Stimulated activated CD8-positive, alpha-beta memory T cell treated with anti-CD3 and anti-CD28 coated beads, Interleukin-4, amount 100 ng/mL, for 1 hour (primary cell): ENCODE results near the gene DEGS1.
"Not testable (repeated sequence)": the region's sequence is repeated elsewhere in the genome, so short reads cannot be mapped to it uniquely, and the experiment has no call there.

Experiments used
- DNase-seq, 2 donors: peaks; one replicate each; pipeline ENCODE4 v3.0.0-alpha.2; 2020; ENCODE audit warnings: low read depth in 2 of 2, low spot score in 1 of 2

DEGS1 gene

DNA sequence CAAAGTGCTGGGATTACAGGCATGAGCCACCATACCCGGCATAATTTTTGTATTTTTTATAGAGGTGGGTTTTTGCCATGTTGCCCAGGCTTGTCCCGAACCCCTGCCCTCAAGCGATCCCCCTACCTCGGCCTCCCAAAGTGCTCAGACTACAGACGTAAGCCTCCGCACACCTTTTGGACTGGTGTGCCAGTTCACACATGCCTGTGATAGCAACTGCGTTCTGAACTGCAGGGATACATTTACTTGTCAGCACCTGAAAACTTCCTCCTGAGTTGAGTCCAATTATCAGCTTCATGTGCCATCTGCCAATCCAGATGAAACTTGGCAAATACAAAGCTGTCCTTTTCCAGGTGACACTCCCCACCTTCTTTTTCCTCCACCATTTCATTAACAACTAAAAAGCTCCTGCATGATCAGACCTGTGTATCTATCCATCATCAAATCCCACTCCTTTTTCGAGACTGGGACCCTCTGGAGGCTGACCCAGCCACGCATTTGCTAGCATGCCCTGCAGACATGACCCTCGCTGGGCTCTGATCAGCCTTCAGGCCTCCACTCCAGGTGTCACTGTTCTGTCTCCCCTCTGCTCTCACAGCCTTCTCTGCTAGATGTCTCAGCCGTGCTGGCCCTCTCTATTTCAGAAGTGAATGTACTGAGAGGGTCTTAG is 2.1 kb upstream of the DEGS1 start:
- no peak for DNase-seq

DNA sequence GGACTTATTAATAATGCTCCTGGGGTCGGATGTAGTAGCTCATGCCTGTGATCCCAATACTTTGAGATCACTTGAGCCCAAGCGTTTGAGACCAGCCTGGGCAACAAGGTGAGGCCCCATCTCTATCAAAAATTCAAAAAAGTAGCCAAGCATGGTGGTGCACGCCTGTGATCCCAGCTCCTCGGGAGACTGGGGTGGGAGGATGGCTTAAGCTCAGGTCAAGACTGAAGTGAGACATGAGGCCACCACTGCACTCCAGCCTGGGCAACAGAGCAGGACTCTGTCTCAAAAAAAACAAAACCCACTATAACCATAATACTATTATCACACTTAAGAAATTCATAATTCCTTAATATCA is 1.6 kb upstream of the DEGS1 start:
- DNase-seq: no peak

DNA sequence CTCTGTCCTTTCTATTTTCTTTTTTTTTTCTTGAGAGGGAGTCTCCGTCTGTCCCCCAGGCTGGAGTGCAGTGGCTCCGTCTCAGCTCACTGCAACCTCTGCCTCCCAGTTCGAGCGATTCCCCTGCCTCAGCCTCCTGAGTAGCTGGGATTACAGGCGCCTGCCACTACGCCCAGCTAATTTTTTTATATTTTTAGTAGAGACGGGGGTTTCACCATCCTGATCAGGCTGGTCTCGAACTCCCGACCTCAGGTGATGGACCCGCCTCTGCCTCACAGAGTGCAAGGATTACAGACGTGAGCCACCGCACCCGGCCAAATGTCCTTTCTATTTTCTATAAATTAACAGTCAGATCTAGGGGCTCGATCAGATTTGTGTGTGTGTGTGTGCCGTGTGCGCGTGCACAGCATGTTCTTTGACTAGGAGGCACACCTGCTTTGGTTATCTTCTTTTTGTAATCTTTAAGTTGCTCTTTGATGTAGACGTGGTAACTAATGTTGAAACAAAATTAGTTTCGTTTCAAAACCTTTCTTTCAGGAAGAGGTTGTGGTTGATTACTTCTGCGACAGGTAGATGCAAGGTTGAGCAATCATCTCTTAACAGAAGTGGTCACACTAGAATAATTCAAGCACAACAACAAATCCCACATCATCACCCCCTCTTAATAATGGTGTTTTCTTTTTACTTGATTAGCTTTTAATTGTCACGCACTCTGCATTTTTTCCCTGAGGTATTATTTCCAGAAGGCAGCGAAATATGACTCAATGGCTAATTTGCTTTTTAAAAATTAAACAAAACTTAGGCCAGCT is 779 bp upstream of the DEGS1 start:
- no peak for DNase-seq

GRCh38 chr1:224183591-224184312 is 712 bp downstream of the DEGS1 start:
- DNase-seq: peak in 1 of 2 donors; percentile 27

- no peak for DNase-seq
Measured at GRCh38 chr1:224185208-224185607, 2.2 kb downstream of the DEGS1 start.

- DNase-seq: no peak
Measured at GRCh38 chr1:224188286-224188685, 5.2 kb downstream of the DEGS1 start.

- no peak for DNase-seq
Measured at GRCh38 chr1:224189561-224189960, 6.5 kb downstream of the DEGS1 start.

- DNase-seq: no peak
Measured at GRCh38 chr1:224192082-224192788, 9.2 kb downstream of the DEGS1 start.

DNA sequence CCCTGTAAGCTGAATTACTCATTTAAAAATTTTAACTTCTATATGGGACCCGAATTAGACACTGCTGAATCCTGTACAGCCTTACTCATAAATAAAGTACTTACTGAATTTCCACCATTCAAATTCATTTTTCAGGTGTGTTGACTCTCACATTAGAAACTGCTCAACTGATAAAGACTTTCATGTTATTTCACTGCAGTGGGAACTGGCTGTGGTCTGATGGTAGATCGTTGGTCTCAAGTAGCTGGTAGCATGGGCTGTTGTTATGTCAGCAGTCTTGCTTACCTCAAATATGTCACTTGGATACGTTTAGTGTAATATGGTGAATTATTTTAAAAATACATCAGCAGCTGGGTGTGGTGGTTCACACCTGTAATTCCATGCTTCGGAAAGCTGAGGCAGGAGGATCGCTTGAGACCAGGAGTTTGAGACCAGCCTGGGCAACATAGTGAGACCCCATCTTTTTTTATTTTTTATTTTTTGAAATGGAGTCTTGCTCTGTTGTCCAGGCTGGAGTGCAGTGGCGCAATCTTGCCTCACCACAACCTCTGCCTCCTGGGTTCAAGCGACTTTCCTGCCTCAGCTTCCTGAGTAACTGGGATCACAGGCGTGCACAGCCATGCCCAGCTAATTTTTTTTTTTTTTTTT is 10.4 kb downstream of the DEGS1 start:
- DNase-seq: no peak

GRCh38 chr1:224196813-224197600 is 14.0 kb downstream of the DEGS1 start:
- DNase-seq: no peak

GRCh38 chr1:224198572-224198971 is 15.5 kb downstream of the DEGS1 start:
- DNase-seq: no peak

GRCh38 chr1:224199679-224200078 is 16.6 kb downstream of the DEGS1 start:
- no peak for DNase-seq

DNA sequence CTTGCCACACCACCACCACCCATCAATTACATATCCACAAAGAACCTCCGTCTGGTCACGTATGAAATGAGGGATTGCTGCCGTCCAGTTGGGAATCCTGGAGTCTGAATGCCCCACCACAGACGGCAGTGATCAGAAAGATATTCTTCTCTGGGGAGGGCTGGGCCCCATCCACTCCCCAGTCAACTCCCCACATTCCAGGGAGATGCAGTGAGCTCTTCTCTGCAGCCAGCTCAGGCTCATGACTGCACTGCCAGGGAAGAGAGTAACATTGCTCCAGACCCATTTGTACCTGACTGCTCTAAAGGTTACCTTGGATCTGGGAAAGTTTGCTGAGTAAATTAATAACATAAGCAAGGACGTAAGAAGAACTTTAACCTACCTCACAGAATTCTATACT is 18.3 kb downstream of the DEGS1 start:
- DNase-seq: no peak

GRCh38 chr1:224201853-224202252 is 18.8 kb downstream of the DEGS1 start:
- no peak for DNase-seq

DNA sequence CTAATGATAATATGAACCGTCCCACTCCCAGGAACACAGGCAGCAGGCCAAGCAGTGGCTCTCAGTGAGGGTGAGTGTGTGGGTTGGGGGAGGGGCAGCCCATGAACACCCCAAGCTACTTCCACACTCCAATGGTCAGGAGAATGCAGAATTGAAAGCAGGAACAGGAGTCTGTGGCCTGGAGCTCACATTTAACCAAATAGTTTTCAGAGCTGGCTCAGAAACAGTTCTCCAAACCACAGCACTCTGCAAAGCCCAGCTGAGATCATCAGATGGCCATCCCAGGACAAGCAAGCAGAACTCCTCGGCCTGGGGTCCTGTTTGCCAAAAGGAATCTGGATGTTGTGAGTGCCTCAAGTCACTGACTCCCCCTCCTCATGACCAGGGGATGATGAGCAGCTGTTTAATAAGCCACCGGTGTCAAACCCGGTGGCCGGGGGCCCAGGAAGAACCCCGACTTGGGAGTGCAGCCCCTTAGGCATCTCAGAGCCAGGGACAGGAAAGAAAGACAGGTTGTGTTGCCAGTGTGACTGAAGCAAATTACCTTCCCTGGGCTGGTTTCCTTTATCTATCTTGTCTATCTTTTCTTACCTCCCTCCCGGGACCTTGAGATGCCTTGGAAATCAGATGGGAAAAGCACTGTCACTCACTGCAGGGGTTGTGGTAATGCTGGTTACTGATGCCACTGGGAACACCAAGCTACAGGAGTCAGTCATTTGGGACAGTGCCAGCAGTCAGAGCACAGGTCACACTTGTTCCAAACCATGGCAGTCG is 20.4 kb downstream of the DEGS1 start:
- no peak for DNase-seq

DNA sequence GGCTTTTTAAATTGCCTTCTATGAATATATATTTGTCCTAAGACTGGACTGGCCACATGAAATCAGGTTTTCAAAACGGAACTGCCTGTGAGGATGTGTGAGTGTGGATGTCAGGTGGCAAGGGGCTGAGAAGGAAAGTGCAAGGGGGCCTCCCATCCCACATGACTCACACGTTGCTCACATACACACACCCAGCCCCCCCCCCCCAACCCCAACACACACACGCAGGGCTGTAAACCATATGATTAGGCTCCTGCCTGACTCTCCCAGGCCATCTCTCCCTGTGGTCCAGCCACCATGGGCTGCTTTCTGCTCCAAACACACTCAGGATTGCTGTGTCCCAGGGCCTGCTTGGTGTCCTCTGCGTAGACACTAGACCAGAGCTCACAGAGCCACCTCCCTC is 22.4 kb downstream of the DEGS1 start:
- DNase-seq: no peak

GRCh38 chr1:224205931-224206538 is 23.0 kb downstream of the DEGS1 start:
- DNase-seq: not testable (repeated sequence)

- no peak for DNase-seq
Measured at GRCh38 chr1:224211206-224211962, 28.3 kb downstream of the DEGS1 start.
